Adrenal gland (tissue), 5 donors: ENCODE results near the gene R3HDM4.
A peak's percentile ranks its signal among the peaks of the same experiment; 100 is the strongest.

Experiments used
- CTCF ChIP-seq, 6 experiments: fragments of 450-650 bp in 4 of 6; fragments of 200-600 bp in 2 of 6; sonication (generic) in 1 of 6; IDR thresholded peaks; 1 replicate in 5 of 6; 2 replicates in 1 of 6; pipeline versions ENCODE4 v1.5.1 to v1.8.0; 2016 to 2021; ENCODE audit warnings: antibody characterized with exemption in 6 of 6, mild to moderate bottlenecking in 2 of 6, moderate library complexity in 1 of 6
- POLR2A ChIP-seq, 2 donors: fragments of 450-650 bp; IDR thresholded peaks; one replicate each; pipeline ENCODE4 v1.6.1; 2017; ENCODE audit warnings: antibody characterized with exemption in 2 of 2, mild to moderate bottlenecking in 2 of 2, moderate library complexity in 1 of 2
- donor health status: DM: no; HTN: no; CAD: no.

- TF ChIP-seq CTCF (IDR thresholded peaks at IDR 0.05): no peak
- peak; percentile 5 to 42 for TF ChIP-seq POLR2A (IDR thresholded peaks at IDR 0.05)
Measured at GRCh38 chr19:913080-913748, at the start of gene R3HDM4.
